Measurements from ENCODE around the gene ZBTB39.

GRCh38 chr12:57025196-57025595 lies 18.9 kb upstream of the ZBTB39 start:
- TF ChIP-seq POLR2AphosphoS5 (IDR thresholded peaks at IDR 0.05; ENCODE audit: insufficient read depth in 1 of 2, low read depth in 1 of 2): no peak
- TF ChIP-seq CTCF (IDR thresholded peaks at IDR 0.05): no peak
- TF ChIP-seq POLR2A (IDR thresholded peaks at IDR 0.05): no peak
